Endothelial cell (in vitro differentiated cells): ENCODE results near the gene TBC1D9. TPM values are rescaled to one million over a fixed set of nuclear protein-coding genes. Genes with fewer than 3 reads are reported as not detected.

ENCODE experiments used
- DNase-seq: peaks from one replicate; pipeline ENCODE4 v3.0.0; 2021; ENCODE audit warnings: low spot score
- H3K27ac Mint-ChIP-seq: one replicate; pipeline ENCODE4 v1.8.0; 2021; ENCODE audit warnings: mixed read lengths, inconsistent platforms; ENCODE audit not compliant: unreplicated experiment
- H3K27me3 Mint-ChIP-seq: one replicate; pipeline ENCODE4 v1.8.0; 2021; ENCODE audit warnings: mild to moderate bottlenecking, moderate library complexity, mixed read lengths, inconsistent platforms; ENCODE audit not compliant: unreplicated experiment
- H3K36me3 Mint-ChIP-seq: one replicate; pipeline ENCODE4 v1.8.0; 2021; ENCODE audit warnings: mild to moderate bottlenecking, low read depth, mixed read lengths, inconsistent platforms; ENCODE audit not compliant: unreplicated experiment
- H3K4me1 Mint-ChIP-seq: one replicate; pipeline ENCODE4 v1.8.0; 2021; ENCODE audit warnings: mild to moderate bottlenecking, mixed read lengths, inconsistent platforms; ENCODE audit not compliant: unreplicated experiment
- H3K4me3 Mint-ChIP-seq: one replicate; pipeline ENCODE4 v1.8.0; 2021; ENCODE audit warnings: mild to moderate bottlenecking, mixed read lengths, inconsistent platforms; ENCODE audit not compliant: unreplicated experiment
- H3K9me3 Mint-ChIP-seq: one replicate; pipeline ENCODE4 v1.8.0; 2021; ENCODE audit warnings: mixed read lengths, inconsistent platforms; ENCODE audit not compliant: unreplicated experiment
- CTCF ChIP-seq: fragments of 200-600 bp; sonication (generic); IDR thresholded peaks from one replicate; pipeline ENCODE4 v1.5.0; 2021; ENCODE audit warnings: antibody characterized with exemption; ENCODE audit not compliant: unreplicated experiment
- total RNA-seq: library from RNA; stranded (reverse); fragmentation: NEBNext Ultra II Directional; extraction: Animal tissue kit (Norgen Biotek cat#: 25700); gene quantifications from one replicate; pipeline ENCODE4 v1.2.1, GENCODE V29; 2021; ENCODE audit not compliant: unreplicated experiment

Gene TBC1D9
- total RNA-seq, 1 donor from 2014 or later, result 25.5 TPM

GRCh38 chr4:140710908-140711622 lies 45.1 kb downstream of the TBC1D9 start:
- Mint-ChIP-seq H3K27ac (no peak overlapping the region), H3K4me3 (no peak overlapping the region), H3K27me3 (peaks cover 2% of the 10 kb centered on the region), H3K4me1 (peaks cover 5% of the 10 kb centered on the region), H3K9me3 (no peaks in the 10 kb centered on the region), H3K36me3 (peaks cover 5% of the 10 kb centered on the region)
- no peak for DNase-seq
- no peak for TF ChIP-seq CTCF

- DNase-seq, result no peak
- Mint-ChIP-seq H3K27ac (no peak overlapping the region), H3K4me1 (peaks cover 24% of the 10 kb centered on the region), H3K36me3 (peaks cover 10% of the 10 kb centered on the region), H3K4me3 (no peak overlapping the region), H3K27me3 (peaks cover 8% of the 10 kb centered on the region), H3K9me3 (no peaks in the 10 kb centered on the region)
- no peak for TF ChIP-seq CTCF
Measured at GRCh38 chr4:140707325-140707724, 48.9 kb downstream of the TBC1D9 start.

- Mint-ChIP-seq H3K36me3 (peaks cover 13% of the 10 kb centered on the region), H3K9me3 (no peaks in the 10 kb centered on the region), H3K4me1 (peaks cover 25% of the 10 kb centered on the region), H3K27ac (peak overlapping the region; percentile 18), H3K4me3 (no peak overlapping the region), H3K27me3 (peaks cover 8% of the 10 kb centered on the region)
- no peak for TF ChIP-seq CTCF
- DNase-seq, result no peak
Measured at GRCh38 chr4:140706665-140707064, 49.5 kb downstream of the TBC1D9 start.

GRCh38 chr4:140706276-140706625 lies 49.9 kb downstream of the TBC1D9 start:
- H3K4me1 Mint-ChIP-seq, result peaks cover 25% of the 10 kb centered on the region
- no peaks in the 10 kb centered on the region for H3K9me3 Mint-ChIP-seq
- peak overlapping the region; percentile 18 for H3K27ac Mint-ChIP-seq

More at GRCh38 chr4:140706276-140706625, 49.9 kb downstream of the TBC1D9 start:
- no peak for DNase-seq
- H3K27me3 Mint-ChIP-seq, result peaks cover 8% of the 10 kb centered on the region
- TF ChIP-seq CTCF, result no peak
- H3K36me3 Mint-ChIP-seq, result peaks cover 17% of the 10 kb centered on the region
- H3K4me3 Mint-ChIP-seq, result no peak overlapping the region
